ENCODE results near the gene SCG2.

The SCG2 gene

GRCh38 chr2:223587301-223587700 is 14.9 kb downstream of the SCG2 start:
- POLR2A ChIA-PET (ENCODE audit: low non-redundant PET), result no interaction called here

GRCh38 chr2:223586261-223586660 is 15.9 kb downstream of the SCG2 start:
- CTCF ChIA-PET, result no interaction called here
- H3K27ac ChIP-seq, result no peak overlapping the region
- TF ChIP-seq CTCF (conservative IDR thresholded peaks at IDR 0.05; ENCODE audit: low read depth), result no peak
- POLR2A ChIA-PET (ENCODE audit: low non-redundant PET), result no interaction called here
- DNase-seq (ENCODE audit: low spot score), result no peak

More at GRCh38 chr2:223587301-223587700, 14.9 kb downstream of the SCG2 start:
- DNase-seq (ENCODE audit: low spot score), result no peak
- H3K27ac ChIP-seq, result no peak overlapping the region
- CTCF ChIA-PET, result no interaction called here
- no peak for TF ChIP-seq CTCF (conservative IDR thresholded peaks at IDR 0.05; ENCODE audit: low read depth)

GRCh38 chr2:223585666-223586065 is 16.5 kb downstream of the SCG2 start:
- H3K27ac ChIP-seq, result no peak overlapping the region
- DNase-seq (ENCODE audit: low spot score), result peak; percentile 8
- POLR2A ChIA-PET (ENCODE audit: low non-redundant PET), result no interaction called here
- CTCF ChIA-PET, result no interaction called here
- TF ChIP-seq CTCF (conservative IDR thresholded peaks at IDR 0.05; ENCODE audit: low read depth), result no peak

- ChIA-PET CTCF (interaction anchor here (0.5 kb wide), 1 partner anchor 785 kb away, joined by 7 read pairs; no protein-coding TSS in a partner anchor), POLR2A (ENCODE audit: low non-redundant PET) (no interaction called here)
- TF ChIP-seq CTCF (conservative IDR thresholded peaks at IDR 0.05; ENCODE audit: low read depth), result no peak
- no peak for DNase-seq (ENCODE audit: low spot score)
- no peak overlapping the region for H3K27ac ChIP-seq
Measured at GRCh38 chr2:223582001-223582400, 20.2 kb downstream of the SCG2 start.

GRCh38 chr2:223580951-223581350 is 21.2 kb downstream of the SCG2 start:
- no peak overlapping the region for H3K27ac ChIP-seq
- TF ChIP-seq CTCF (conservative IDR thresholded peaks at IDR 0.05; ENCODE audit: low read depth), result no peak
- DNase-seq (ENCODE audit: low spot score), result peak; percentile 7
- POLR2A ChIA-PET (ENCODE audit: low non-redundant PET), result no interaction called here
- CTCF ChIA-PET, result no interaction called here

- ChIA-PET CTCF (no interaction called here), POLR2A (ENCODE audit: low non-redundant PET) (no interaction called here)
- DNase-seq (ENCODE audit: low spot score), result no peak
- H3K27ac ChIP-seq, result no peak overlapping the region
- no peak for TF ChIP-seq CTCF (conservative IDR thresholded peaks at IDR 0.05; ENCODE audit: low read depth)
Measured at GRCh38 chr2:223578846-223579245, 23.3 kb downstream of the SCG2 start.

- no peak for TF ChIP-seq CTCF (conservative IDR thresholded peaks at IDR 0.05; ENCODE audit: low read depth)
- peak; percentile 52 for DNase-seq (ENCODE audit: low spot score)
- POLR2A ChIA-PET (ENCODE audit: low non-redundant PET), result no interaction called here
Measured at GRCh38 chr2:223576873-223577272, 25.3 kb downstream of the SCG2 start.

More at GRCh38 chr2:223576873-223577272, 25.3 kb downstream of the SCG2 start:
- H3K27ac ChIP-seq, result peak overlapping the region; percentile 73
- CTCF ChIA-PET, result interaction anchor here (1.3 kb wide), 1 partner anchor 10 kb away, joined by 4 read pairs; no protein-coding TSS in a partner anchor

All from RWPE1 (cell line).